ENCODE results near the gene PDE8B.

DNA sequence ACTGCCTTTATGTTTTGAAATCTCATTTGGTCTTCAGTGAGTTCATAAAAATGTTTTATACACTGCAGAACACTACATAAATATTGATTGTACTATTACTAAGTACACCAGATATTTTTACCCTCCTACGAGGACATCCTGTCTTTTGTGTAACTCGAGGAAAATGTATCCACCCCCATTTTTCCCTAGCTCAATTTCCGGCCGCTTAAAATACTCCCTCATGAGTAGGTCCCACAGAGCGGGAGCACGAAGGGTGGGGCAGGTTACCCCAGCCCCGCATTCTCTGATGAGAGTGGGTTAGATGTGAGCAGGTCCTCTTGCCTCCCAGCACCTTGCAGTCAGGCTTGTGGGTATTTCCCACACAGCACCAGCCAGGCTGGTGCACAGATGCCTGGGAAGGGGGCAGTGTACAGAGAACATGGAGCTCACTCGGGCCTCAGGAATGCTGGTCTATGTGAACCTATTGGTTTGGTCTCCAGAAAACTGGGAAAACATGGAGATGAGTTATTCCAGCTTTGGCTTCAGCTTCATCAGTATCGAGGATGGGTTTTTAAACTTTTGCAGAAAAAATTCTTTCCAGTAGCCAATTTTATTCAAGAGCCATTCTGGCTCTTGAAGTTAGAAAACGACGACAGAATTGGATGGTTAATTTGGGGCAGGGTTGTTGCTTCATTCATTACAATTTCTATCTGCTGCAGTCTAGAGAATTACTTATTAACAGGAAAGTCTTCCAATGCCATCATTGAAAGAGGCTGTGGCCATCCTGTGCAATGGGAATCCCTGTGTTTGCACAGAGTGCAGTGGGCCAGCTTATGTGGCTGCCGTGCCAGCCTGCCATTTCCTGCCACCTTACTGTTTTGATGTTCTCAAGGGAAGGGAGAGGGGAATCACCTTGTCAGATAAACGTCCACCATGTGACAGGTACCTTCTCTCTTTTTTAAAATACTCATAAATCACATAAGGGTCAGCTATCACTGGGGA lies 208.4 kb downstream of the PDE8B start:
- TF ChIP-seq, protein P1, sequence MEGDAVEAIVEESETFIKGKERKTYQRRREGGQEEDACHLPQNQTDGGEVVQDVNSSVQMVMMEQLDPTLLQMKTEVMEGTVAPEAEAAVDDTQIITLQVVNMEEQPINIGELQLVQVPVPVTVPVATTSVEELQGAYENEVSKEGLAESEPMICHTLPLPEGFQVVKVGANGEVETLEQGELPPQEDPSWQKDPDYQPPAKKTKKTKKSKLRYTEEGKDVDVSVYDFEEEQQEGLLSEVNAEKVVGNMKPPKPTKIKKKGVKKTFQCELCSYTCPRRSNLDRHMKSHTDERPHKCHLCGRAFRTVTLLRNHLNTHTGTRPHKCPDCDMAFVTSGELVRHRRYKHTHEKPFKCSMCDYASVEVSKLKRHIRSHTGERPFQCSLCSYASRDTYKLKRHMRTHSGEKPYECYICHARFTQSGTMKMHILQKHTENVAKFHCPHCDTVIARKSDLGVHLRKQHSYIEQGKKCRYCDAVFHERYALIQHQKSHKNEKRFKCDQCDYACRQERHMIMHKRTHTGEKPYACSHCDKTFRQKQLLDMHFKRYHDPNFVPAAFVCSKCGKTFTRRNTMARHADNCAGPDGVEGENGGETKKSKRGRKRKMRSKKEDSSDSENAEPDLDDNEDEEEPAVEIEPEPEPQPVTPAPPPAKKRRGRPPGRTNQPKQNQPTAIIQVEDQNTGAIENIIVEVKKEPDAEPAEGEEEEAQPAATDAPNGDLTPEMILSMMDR (IDR thresholded peaks at IDR 0.05): no peak
- no peak for TF ChIP-seq POLR2A (IDR thresholded peaks at IDR 0.05)
